IMR-90 (cell line): ENCODE results near the gene LIMCH1. TPM values are rescaled to one million over a fixed set of nuclear protein-coding genes. Genes with fewer than 3 reads are reported as not detected.
A peak's percentile ranks its signal among the peaks of the same experiment; 100 is the strongest.

Experiments used
- ATAC-seq: fragments of 200-7000 bp; cut with Tn5 transposase; 2 replicates; pipeline ENCODE4 v1.9.1; 2020; ENCODE audit warnings: low read depth, mild to moderate bottlenecking, moderate library complexity
- BruUV-seq: library from RNA; stranded (reverse); fragments of 400-500 nt; replicated peaks from 2 replicates; lab custom pipeline; 2021; lab: Mats Ljungman, UMichigan
- CTCF ChIA-PET: fragments of 300-600 bp; formaldehyde crosslinking; extraction: SDS; loops from one replicate; lab custom pipeline; 2021; ENCODE audit warnings: antibody characterized with exemption; lab: Yijun Ruan, JAX
- POLR2A ChIA-PET: fragments of 300-600 bp; sonication (Branson Sonifier 250); formaldehyde crosslinking; loops from one replicate; lab custom pipeline; 2022; ENCODE audit warnings: antibody characterized with exemption; ENCODE audit not compliant: unreplicated experiment; lab: Charles Lee
- DNase-seq: peaks from one replicate; pipeline ENCODE4 v3.0.0; 2013
- H2AFZ ChIP-seq: replicated peaks from 2 replicates; pipeline ENCODE3; 2013; ENCODE audit warnings: low read length, mild to moderate bottlenecking; ENCODE audit not compliant: poor library complexity
- H2AK5ac ChIP-seq: 2 replicates; pipeline ENCODE4 v1.6.1; 2013; ENCODE audit warnings: low read depth, low read length, inconsistent platforms
- H2AK9ac ChIP-seq: replicated peaks from 2 replicates; pipeline ENCODE3; 2013; ENCODE audit warnings: mild to moderate bottlenecking, low read depth, low read length, moderate library complexity; ENCODE audit not compliant: poor library complexity
- H2BK120ac ChIP-seq: 2 replicates; pipeline ENCODE4 v1.6.1; 2013; ENCODE audit warnings: low read depth, low read length, inconsistent platforms
- H2BK15ac ChIP-seq: 3 replicates; pipeline ENCODE4 v1.6.1; 2013; ENCODE audit warnings: low read depth, low read length, inconsistent platforms
- H2BK20ac ChIP-seq: 2 replicates; pipeline ENCODE4 v1.6.1; 2013; ENCODE audit warnings: low read depth, mild to moderate bottlenecking, inconsistent platforms, low read length, moderate library complexity
- H2BK5ac ChIP-seq: 2 replicates; pipeline ENCODE4 v1.6.1; 2013; ENCODE audit warnings: mild to moderate bottlenecking, low read depth, low read length, inconsistent platforms; ENCODE audit not compliant: poor library complexity, severe bottlenecking
- H3K14ac ChIP-seq: replicated peaks from 2 replicates; pipeline ENCODE4 v1.6.1; 2013; ENCODE audit warnings: low read depth, low read length, inconsistent platforms
- H3K18ac ChIP-seq: 2 replicates; pipeline ENCODE4 v1.6.1; 2013; ENCODE audit warnings: low read depth, low read length, control low read depth
- H3K23ac ChIP-seq: 2 replicates; pipeline ENCODE4 v1.6.1; 2013; ENCODE audit warnings: low read depth, low read length, inconsistent platforms
- H3K27ac ChIP-seq: 2 replicates; pipeline ENCODE4 v1.5.1; 2013; ENCODE audit warnings: mild to moderate bottlenecking, control low read depth, low read length; ENCODE audit not compliant: insufficient read depth
- H3K27me3 ChIP-seq: 2 replicates; pipeline ENCODE4 v1.6.1; 2013; ENCODE audit warnings: low read length; ENCODE audit not compliant: control insufficient read depth, insufficient read depth
- H3K36me3 ChIP-seq: 2 replicates; pipeline ENCODE4 v1.6.1; 2013; ENCODE audit warnings: low read length, mixed read lengths; ENCODE audit not compliant: control insufficient read depth, insufficient read depth
- H3K4ac ChIP-seq: 2 replicates; pipeline ENCODE4 v1.6.1; 2013; ENCODE audit warnings: low read depth, low read length, inconsistent platforms
- H3K4me1 ChIP-seq: 2 replicates; pipeline ENCODE4 v1.6.1; 2013; ENCODE audit warnings: low read length, mixed read lengths; ENCODE audit not compliant: control insufficient read depth, insufficient read depth
- H3K4me2 ChIP-seq: 2 replicates; pipeline ENCODE4 v1.6.1; 2013; ENCODE audit warnings: low read depth, mild to moderate bottlenecking, control low read depth, low read length, moderate library complexity
- H3K4me3 ChIP-seq: 2 replicates; pipeline ENCODE4 v1.5.1; 2013; ENCODE audit warnings: low read depth, mild to moderate bottlenecking, control low read depth, low read length, moderate library complexity; ENCODE audit not compliant: insufficient read depth
- H3K56ac ChIP-seq: 2 replicates; pipeline ENCODE4 v1.6.1; 2013; ENCODE audit warnings: low read length, inconsistent platforms; ENCODE audit not compliant: insufficient read depth; ENCODE audit errors: extremely low read depth
- H3K79me1 ChIP-seq, 2 experiments: 2 replicates each; pipeline ENCODE4 v1.6.1; 2013; ENCODE audit warnings: low read length in 2 of 2, inconsistent platforms in 1 of 2, low read depth in 1 of 2
- H3K9ac ChIP-seq: 2 replicates; pipeline ENCODE4 v1.6.1; 2013; ENCODE audit warnings: low read depth, low read length, control low read depth
- H3K9me1 ChIP-seq: 2 replicates; pipeline ENCODE4 v1.6.1; 2013; ENCODE audit warnings: low read length, inconsistent platforms; ENCODE audit not compliant: insufficient read depth
- H3K9me3 ChIP-seq: 2 replicates; pipeline ENCODE4 v1.6.1; 2013; ENCODE audit warnings: low read length; ENCODE audit not compliant: control insufficient read depth, insufficient read depth
- H4K20me1 ChIP-seq: 2 replicates; pipeline ENCODE4 v1.6.1; 2013; ENCODE audit warnings: low read length, inconsistent platforms; ENCODE audit not compliant: insufficient read depth
- H4K5ac ChIP-seq: 2 replicates; pipeline ENCODE4 v1.6.1; 2013; ENCODE audit warnings: mild to moderate bottlenecking, low read depth, low read length, control low read depth
- H4K8ac ChIP-seq, 2 experiments: 2 replicates each; pipeline ENCODE4 v1.6.1; 2013; ENCODE audit warnings: low read depth in 2 of 2, low read length in 2 of 2, control low read depth in 1 of 2, inconsistent platforms in 1 of 2
- H4K91ac ChIP-seq: 2 replicates; pipeline ENCODE4 v1.6.1; 2013; ENCODE audit warnings: low read depth, low read length, inconsistent platforms; ENCODE audit not compliant: insufficient read depth
- CEBPB ChIP-seq: IDR thresholded peaks from 2 replicates; pipeline ENCODE4 v1.6.1; 2012; ENCODE audit warnings: low read depth, low read length, improper control_type of control experiment
- RFX5 ChIP-seq: IDR thresholded peaks from 2 replicates; pipeline ENCODE4 v1.8.0; 2012; ENCODE audit warnings: low read depth, mild to moderate bottlenecking, low read length, moderate library complexity
- WGBS, 2 experiments: methylation state at CpG; one replicate each; pipeline versions ENCODE4 v1.1.5 to v1.1.7; 2013; ENCODE audit warnings: missing lambda C conversion rate in 2 of 2; ENCODE audit not compliant: insufficient read length in 1 of 2; ENCODE audit errors: extremely low coverage in 2 of 2; 5-methylcytosine and 5-hydroxymethylcytosine counted together
- dilution Hi-C: fragments of 300-500 bp; cut with HindIII; formaldehyde crosslinking; loops from one replicate; pipeline ENCODE4 v1.14.3; 2018; ENCODE audit warnings: low sequenced_read_pairs; ENCODE audit not compliant: unreplicated experiment
- in situ Hi-C: fragments of 300-500 bp; cut with MboI; formaldehyde crosslinking; loops from 3 replicates; pipeline ENCODE4 v1.14.3; 2019; ENCODE audit warnings: low sequenced_read_pairs, inconsistent platforms, mixed read lengths
- intact Hi-C: fragments of 100-400 bp; cut with micrococcal nuclease; formaldehyde crosslinking; loops from 2 replicates; pipeline ENCODE4 v1.10.0; 2022
- polyA plus RNA-seq, 3 experiments: library from polyadenylated mRNA; depleted of rRNA; stranded (reverse); fragments of >200 nt; gene quantifications; 2 replicates each; pipeline ENCODE4 v1.2.3, GENCODE V29; 2012; ENCODE audit warnings: low replicate concordance in 1 of 3
- total RNA-seq: library from RNA; depleted of rRNA; stranded (reverse); fragments of >200 nt; gene quantifications from 2 replicates; pipeline ENCODE4 v1.2.3, GENCODE V29; 2012
- TF ChIP-seq, protein P1 (sequence below): conservative IDR thresholded peaks from 2 replicates; pipeline ENCODE4 v1.5.1; 2012; ENCODE audit warnings: mild to moderate bottlenecking, low read depth, low read length, improper control_type of control experiment

Gene LIMCH1
- total and polyA plus RNA-seq, 2 of the 4 experiments (the other 2 are of a cell fraction), result 0.89 to 2.9 TPM

DNA sequence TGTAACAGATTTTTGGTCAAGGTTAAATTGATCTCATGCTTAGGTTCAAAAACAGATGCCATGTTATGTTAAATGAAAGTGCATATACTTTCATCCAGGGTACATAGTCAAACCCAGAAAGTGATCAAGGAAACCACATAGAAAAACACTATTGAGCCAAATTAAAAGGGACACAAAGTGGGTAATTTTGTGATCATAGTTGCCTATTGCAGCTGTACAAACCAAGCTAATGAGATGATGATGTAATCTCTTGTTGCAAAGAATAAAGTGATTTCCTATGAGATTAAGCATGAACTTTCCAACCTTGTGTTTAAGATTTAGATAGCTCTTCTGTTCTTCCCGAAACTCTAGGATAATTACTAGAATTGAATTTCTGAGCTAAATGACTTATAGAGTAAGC, 20.2 kb upstream of the LIMCH1 start:
- in situ Hi-C loops (no loop called here), intact Hi-C loops (no loop called here), dilution Hi-C loops (no loop called here)
- Histone ChIP-seq H2BK15ac (no peak overlapping the region), H3K27me3 (no peaks in the 10 kb centered on the region), H3K9me1 (no peaks in the 10 kb centered on the region), H2BK120ac (no peak overlapping the region), H2AFZ (no peak overlapping the region), H3K4me2 (no peak overlapping the region), H3K9ac (no peak overlapping the region), H4K5ac (no peak overlapping the region), H2AK5ac (no peak overlapping the region), H2BK5ac (no peak overlapping the region), H2BK20ac (no peak overlapping the region), H3K56ac (no peak overlapping the region), H2AK9ac (no peak overlapping the region), H4K20me1 (no peaks in the 10 kb centered on the region), H3K23ac (no peak overlapping the region), H3K4me1 (no peaks in the 10 kb centered on the region), H3K14ac (no peak overlapping the region), H3K9me3 (no peaks in the 10 kb centered on the region), H3K4ac (no peak overlapping the region), H3K36me3 (no peaks in the 10 kb centered on the region), H3K18ac (no peak overlapping the region), H3K27ac (no peak overlapping the region), H3K4me3 (no peak overlapping the region), H4K91ac (no peak overlapping the region), H3K79me1 (no peaks in the 10 kb centered on the region), H4K8ac (no peak overlapping the region)
- DNase-seq (no peak), ATAC-seq (no peak)
- ChIA-PET CTCF (no interaction called here), POLR2A (no interaction called here)
- no CpG with 5 or more reads among the region's 1 CpG for WGBS, 2 experiments
- BruUV-seq, result no TSS peak
- peak; percentile 8; the same call in 1 of the 2 replicates for TF ChIP-seq CEBPB
- no peak for TF ChIP-seq RFX5
- TF ChIP-seq, protein P1, sequence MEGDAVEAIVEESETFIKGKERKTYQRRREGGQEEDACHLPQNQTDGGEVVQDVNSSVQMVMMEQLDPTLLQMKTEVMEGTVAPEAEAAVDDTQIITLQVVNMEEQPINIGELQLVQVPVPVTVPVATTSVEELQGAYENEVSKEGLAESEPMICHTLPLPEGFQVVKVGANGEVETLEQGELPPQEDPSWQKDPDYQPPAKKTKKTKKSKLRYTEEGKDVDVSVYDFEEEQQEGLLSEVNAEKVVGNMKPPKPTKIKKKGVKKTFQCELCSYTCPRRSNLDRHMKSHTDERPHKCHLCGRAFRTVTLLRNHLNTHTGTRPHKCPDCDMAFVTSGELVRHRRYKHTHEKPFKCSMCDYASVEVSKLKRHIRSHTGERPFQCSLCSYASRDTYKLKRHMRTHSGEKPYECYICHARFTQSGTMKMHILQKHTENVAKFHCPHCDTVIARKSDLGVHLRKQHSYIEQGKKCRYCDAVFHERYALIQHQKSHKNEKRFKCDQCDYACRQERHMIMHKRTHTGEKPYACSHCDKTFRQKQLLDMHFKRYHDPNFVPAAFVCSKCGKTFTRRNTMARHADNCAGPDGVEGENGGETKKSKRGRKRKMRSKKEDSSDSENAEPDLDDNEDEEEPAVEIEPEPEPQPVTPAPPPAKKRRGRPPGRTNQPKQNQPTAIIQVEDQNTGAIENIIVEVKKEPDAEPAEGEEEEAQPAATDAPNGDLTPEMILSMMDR, result no peak
